A673 (cell line): ENCODE data around the gene FBN1.

Experiments
- CTCF ChIP-seq: fragments of 300-800, 200-600 bp; sonication (generic); conservative IDR thresholded peaks from 2 replicates; pipeline ENCODE4 v1.5.1; 2017; ENCODE audit warnings: low read depth, mild to moderate bottlenecking, antibody characterized with exemption, low read length, moderate library complexity, mixed read lengths
- EZH2 ChIP-seq: fragments of 200-600 bp; sonication (generic); IDR thresholded peaks from 2 replicates; pipeline ENCODE4 v1.6.1; 2017; ENCODE audit warnings: borderline replicate concordance, low read depth, mild to moderate bottlenecking, mixed read lengths, antibody characterized with exemption, low read length; ENCODE audit not compliant: poor library complexity, severe bottlenecking

GRCh38 chr15:48433226-48433886, 212.2 kb downstream of the FBN1 start:
- TF ChIP-seq CTCF = no peak
- TF ChIP-seq EZH2 = no peak
